GM18861 (cell line): Measurements from ENCODE around the gene RASGEF1B.
A peak's percentile ranks its signal among the peaks of the same experiment; 100 is the strongest.

Experiments
- ATAC-seq: cut with Tn5 transposase; IDR thresholded peaks from one replicate; pipeline ENCODE4 v1.9.1; 2021; ENCODE audit not compliant: unreplicated experiment

The RASGEF1B gene

DNA sequence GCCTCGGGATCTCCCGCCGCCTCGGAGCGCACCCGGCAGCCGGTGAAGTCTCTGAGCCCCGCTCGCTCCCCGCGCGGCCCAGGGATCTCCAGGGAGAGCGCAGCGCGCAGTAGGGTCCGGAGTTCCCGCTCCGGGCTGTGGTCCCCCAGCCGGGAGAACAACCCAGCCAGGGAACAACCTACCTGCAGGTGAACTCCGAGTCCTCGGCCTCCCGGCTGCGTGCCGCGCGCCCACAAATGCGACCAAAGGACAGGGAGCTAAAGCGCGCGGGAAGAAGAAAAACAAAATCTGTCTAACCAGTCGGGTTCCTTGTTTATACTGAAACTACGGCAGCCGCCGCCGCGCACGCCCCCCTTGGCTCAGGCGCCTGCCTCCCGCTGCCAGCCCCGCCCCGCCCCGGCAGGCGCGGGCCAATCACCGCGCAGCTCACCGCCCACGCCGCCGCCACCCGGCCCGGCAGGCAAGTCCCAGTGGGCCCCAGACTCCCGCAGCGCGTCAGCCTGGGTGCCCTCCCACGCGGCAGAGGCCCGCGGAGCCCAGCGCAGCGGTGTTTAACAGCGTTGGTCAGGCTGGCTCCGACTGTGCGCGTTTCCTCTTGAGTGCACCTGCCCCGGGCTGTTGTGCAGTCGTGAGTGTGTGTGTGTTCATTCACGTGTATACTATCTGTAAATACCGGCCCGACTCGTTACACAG, at the start of gene RASGEF1B:
RASGEF1B (minus strand) TSS at position 320 of the 693 bp plus-strand sequence. CDS start 12,399 bp downstream, outside the sequence.
- ATAC-seq: peak; percentile 84

DNA sequence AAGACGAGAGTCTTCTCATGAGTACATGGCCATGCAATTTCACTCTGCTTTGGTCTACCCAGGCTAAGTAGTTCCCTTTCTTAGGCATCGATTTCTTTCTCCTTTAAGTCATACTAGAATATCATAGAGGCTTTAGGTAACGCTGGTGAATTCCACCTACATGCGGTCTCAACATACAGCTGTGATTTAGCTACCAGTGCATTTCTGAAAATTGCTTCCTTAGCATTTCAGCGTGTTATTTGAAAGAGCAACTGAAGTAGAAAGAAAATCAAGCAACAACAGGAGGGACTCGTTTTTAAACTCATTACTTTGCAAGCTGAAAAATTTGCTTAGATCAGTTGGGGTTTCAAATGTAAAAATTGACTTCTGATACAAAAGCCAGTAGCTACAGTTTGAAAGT, 48.1 kb upstream of the RASGEF1B start:
- ATAC-seq: no peak

GRCh38 chr4:81519427-81519773, 47.7 kb upstream of the RASGEF1B start:
- ATAC-seq: no peak

- no peak for ATAC-seq
Observed at GRCh38 chr4:81518762-81519426, 47.2 kb upstream of the RASGEF1B start.

DNA sequence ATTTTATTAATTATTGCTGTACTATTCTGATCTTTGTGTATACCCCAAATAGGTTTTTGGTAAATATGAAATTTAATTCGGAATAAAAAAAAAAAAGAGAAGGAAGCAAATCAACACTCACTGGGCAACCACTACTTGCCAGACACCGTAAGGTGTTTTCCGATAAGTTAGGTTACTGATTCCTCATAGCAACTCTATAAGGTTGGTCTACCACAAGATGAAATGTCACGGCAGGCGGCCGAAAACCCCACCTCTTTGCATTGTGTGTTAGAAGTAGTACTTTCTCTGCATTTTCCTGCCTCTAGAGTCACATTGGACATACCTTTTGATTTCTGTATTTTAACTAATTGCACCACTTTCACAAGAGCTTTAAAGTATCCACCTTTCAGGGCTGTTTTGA, 44.5 kb upstream of the RASGEF1B start:
- ATAC-seq: no peak

DNA sequence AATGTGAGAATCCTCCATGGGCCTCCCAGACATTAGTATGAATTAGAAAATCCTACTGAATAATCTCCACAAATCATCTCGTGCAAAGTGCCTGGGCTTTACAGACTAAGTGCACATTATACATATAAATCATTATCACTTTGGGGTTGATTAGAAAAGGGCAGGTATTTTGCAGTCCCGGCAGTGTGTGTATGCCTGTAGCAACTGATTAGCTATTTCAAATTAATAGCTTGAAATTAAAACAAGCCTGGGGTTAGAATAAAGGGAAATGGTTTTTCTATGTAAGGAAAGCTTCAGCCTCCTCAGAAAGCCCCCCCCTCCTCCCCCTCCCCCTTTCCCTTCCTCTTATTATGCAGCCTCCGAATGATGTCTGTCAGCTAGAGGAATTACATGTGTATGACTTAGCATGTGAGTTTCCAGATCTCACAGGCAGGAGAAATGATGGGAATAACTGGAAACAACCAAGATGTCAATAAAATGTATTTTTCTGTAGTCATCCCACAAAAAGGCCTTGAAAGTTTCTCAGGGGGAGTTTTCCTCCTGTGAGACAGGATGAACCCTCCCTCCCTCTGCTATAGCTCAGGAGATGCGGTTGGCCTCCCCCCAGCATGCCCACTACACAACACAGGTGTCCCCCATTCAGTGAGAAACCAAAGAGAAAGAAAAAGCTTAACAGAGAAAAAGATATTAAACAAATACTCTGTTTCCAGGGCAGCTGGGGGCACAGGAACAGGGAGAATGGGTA, 41.2 kb upstream of the RASGEF1B start:
- ATAC-seq: no peak

DNA sequence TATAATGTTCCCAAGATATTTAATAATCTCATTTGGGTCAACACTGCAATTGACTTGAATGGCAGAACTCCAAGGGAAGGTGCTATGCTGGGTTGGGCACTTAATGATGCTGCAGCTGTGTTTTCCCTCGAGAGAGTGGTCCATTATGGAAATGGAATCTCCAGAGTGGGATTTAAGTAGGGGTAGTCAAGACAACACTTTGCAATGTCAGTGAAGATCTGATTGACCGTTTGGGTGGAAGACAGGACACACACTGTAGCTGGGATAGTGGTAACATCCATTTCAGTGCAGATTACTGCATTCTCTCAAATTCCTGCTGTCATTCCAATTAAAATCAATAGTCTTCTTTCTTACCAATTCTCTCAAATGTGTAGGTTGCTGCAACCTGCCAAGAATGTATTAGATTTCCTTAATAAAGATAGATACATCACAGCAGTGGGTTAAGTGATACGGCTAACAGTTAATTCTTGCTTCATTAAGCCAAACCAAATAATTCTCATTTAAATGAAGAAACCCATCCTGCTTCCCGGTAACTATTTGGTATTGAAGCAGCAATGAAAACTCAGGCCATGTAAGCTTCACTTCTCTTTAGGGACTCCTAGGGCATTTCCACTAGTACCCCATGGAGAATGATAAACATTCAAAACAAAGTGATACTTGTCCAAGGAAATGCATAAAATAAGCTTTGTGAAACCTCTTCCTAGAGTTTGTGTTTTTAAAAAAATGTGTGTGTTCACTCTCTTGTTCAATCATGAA, 40.5 kb upstream of the RASGEF1B start:
- ATAC-seq: no peak

GRCh38 chr4:81510643-81511178, 39.0 kb upstream of the RASGEF1B start:
- ATAC-seq: no peak

DNA sequence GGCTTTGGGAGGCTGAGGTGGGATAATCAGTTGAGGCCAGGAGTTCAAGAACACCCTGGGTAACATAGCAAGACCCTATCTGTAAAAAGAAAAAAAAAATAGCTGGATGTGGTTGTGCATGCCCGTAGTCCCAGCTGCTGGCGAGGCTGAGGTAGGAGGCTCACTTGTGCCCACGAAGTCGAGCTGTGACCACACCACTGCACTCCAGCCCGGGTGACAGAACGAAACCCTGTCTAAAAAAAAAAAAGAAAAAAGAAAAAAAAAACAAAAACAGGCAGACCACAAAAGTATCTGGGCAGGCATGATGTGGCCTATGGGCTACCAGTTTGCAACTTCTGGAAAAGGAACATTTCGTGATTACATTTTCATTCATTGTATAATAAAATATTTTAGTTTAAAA, 38.1 kb upstream of the RASGEF1B start:
- ATAC-seq: no peak

DNA sequence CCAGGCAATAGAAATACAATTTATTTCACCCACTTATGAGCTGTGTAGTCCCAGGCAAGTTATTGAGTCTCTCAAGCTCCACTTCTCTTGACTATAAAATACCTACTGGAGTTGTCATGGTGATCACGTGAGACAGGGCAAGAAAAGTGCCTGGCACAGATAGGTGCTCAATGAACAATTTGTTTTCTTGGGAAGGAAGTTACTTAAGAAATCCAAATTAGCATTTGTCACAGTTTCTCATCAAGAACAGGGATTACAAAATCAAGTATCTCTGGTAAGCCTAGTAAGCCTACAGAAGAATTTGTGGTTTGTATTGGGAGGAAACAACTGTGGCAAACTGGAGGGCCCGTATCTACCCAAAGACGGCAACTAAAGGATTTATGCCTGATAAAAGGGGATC, 37.5 kb upstream of the RASGEF1B start:
- ATAC-seq: no peak

- ATAC-seq: no peak
Observed at GRCh38 chr4:81508411-81509185, 36.9 kb upstream of the RASGEF1B start.

- no peak for ATAC-seq
Observed at GRCh38 chr4:81507530-81507929, 35.8 kb upstream of the RASGEF1B start.

DNA sequence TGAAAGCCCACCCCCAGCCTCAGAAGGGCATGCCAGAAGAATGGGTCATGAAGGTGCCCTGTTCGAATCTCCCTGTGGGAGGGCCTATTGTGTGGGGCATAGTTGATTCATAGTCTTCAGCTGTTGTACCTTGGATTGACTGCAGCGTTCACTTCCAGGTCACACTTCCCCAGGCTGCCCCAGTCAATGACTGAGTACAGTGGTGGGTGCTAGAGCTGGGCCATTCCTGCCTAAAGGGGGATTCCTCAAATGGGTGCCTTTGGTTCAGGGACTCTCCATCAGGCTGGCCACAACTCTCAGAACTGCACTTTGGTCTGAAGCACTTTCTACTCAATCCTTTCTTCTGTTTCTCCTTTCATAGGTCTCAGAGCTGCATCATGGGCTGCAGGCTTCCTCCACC, 35.0 kb upstream of the RASGEF1B start:
- ATAC-seq: peak; percentile 61

DNA sequence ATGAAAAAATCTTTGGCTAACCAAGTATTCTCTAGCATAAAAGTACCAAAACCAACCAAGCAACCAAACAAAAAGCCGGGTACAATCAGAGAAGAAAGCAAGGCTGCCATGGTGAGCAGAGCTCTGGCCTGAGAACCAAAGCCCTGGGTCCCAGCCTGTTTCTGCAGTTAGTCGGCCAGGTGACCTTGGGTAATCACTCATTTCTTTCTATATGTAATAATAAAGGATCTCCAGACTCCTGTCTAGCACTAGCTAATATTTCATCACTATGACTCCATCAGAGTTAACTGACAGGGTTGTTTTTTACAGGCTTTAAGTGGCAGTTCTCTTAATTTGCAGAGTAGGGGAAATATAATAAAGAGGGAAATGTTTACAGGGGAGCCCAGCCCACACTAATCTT, 34.0 kb upstream of the RASGEF1B start:
- no peak for ATAC-seq

DNA sequence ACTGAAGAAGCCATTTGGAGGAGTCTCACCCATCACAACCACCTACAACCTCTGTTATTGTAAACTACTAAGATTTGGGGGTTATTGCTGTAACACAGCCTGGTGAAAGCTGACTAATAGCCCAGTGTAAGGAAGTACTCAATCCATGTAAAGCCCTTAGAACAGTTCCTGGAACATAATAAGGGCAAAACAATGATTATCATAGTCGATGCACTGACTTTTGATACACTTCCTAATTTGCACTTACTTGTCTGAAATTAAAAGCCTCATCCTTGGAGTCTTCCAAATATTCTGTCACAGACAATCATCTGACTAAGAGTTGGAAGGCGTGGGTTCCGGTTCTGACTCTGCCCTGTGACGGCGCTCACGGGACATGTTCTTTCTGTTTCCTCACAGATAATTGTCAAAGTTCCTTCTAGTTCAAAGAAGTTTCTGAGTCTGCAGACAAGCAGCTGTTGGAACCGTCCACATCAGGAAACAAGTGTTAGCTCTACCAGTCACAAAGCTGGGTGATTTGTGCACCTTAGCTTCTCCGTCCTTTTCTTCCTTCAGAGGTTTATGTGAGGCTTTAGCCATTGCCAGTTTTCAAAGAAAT, 33.4 kb upstream of the RASGEF1B start:
- ATAC-seq: peak; percentile 42

DNA sequence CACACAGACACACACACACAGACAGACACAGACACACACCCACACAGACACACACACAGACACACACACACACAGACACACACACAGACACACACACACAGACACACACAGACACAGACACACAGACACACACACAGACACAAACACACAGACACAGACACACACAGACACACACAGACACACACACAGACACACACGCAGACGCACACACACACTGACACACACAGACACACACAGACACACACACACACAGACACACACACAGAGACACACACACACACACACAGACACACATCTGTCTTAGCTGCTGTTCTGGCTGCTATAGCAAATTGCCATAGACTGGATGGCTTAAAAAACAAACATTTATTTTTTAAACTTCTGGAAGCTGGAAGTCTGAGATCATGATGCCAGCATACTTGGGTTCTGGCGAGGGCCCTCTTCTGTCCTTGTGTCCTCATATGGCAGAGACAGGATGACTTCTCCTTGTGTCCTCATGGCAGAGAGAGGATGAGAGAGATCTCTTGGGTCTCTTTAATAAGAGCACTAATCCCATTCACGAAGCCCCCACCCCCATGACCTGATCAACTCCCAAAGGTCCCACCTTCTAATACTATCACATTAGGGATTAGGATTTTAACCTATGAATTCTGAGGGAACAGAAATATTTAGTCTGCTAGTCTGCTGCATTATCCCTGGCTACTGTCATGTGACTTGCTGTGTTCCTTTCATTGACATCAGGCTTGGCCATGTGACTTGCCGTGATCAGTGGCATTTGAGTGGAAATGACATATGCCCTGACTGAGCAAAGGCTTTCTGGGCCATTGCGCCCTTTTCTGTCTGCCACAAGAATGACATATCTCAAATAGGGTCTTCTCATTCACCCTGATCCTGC, 32.7 kb upstream of the RASGEF1B start:
- no peak for ATAC-seq

- no peak for ATAC-seq
Observed at GRCh38 chr4:81503586-81503985, 31.9 kb upstream of the RASGEF1B start.

GRCh38 chr4:81502564-81502963, 30.9 kb upstream of the RASGEF1B start:
- no peak for ATAC-seq

GRCh38 chr4:81499840-81500239, 28.1 kb upstream of the RASGEF1B start:
- no peak for ATAC-seq
